ENCODE data around the gene SERPINA4. TPM values are rescaled to one million over a fixed set of nuclear protein-coding genes. Genes with fewer than 3 reads are reported as not detected.

The SERPINA4 gene
- total and polyA plus RNA-seq, 2 donors (not counting 3 experiments of a cell fraction or from before 2014, with no cell fraction given): not detected

GRCh38 chr14:94568186-94568585 is 6.9 kb downstream of the SERPINA4 start:
- Histone ChIP-seq H4K20me1 (replicated peaks; ENCODE audit: control insufficient read depth, extremely low read depth, insufficient read depth, low read length) (no peaks in the 10 kb centered on the region), H3K79me2 (ENCODE audit: control insufficient read depth, insufficient read depth, low read length) (no peaks in the 10 kb centered on the region), H3K9ac (replicated peaks; ENCODE audit: extremely low read depth, insufficient read depth, low read length) (no peak overlapping the region), H3K4me2 (ENCODE audit: insufficient read depth, low read length) (no peak overlapping the region), H3K4me3 (replicated peaks in 1 of 3; ENCODE audit: insufficient read depth in 1 of 3, low read depth in 1 of 3, low read length in 3 of 3) (no peak overlapping the region), H3K4me1 (ENCODE audit: control insufficient read depth, extremely low read depth, insufficient read depth, low read length) (no peaks in the 10 kb centered on the region), H3K27me3 (ENCODE audit: control insufficient read depth in 2 of 2, insufficient read depth in 2 of 2, low read length in 2 of 2) (no peaks in the 10 kb centered on the region), H3K36me3 (ENCODE audit: control insufficient read depth in 2 of 2, extremely low read depth in 1 of 2, insufficient read depth in 2 of 2, low read length in 2 of 2) (no peaks in the 10 kb centered on the region), H3K9me1 (replicated peaks; ENCODE audit: control insufficient read depth, extremely low read depth, insufficient read depth, low read length) (no peaks in the 10 kb centered on the region), H2AFZ (ENCODE audit: low read depth, low read length) (no peak overlapping the region), H3K9me3 (replicated peaks; ENCODE audit: control insufficient read depth, insufficient read depth, low read length) (no peaks in the 10 kb centered on the region), H3K27ac (ENCODE audit: insufficient read depth, low read depth, low read length) (no peak overlapping the region)
- DNase-seq (ENCODE audit: low read depth, low spot score): no peak
- intact Hi-C loops (cut with micrococcal nuclease): no loop called here
- ChIA-PET CTCF (no interaction called here), POLR2A (no interaction called here)
- BruUV-seq (replicated peaks): no TSS peak
- dilution Hi-C loops (cut with MboI; ENCODE audit: extremely low pct_ligation_motif_present, low sequenced_read_pairs): no loop called here
- FAIRE-seq: no peak
- TF ChIP-seq MYC (IDR thresholded peaks at IDR 0.05; ENCODE audit: low read depth, low read length): no peak
- no peak for TF ChIP-seq FOS (IDR thresholded peaks at IDR 0.05; ENCODE audit: borderline replicate concordance, insufficient read depth, low read length)
- TF ChIP-seq EZH2 (IDR thresholded peaks at IDR 0.05; ENCODE audit: borderline replicate concordance, low read depth, low read length, severe bottlenecking): no peak
- no peak for TF ChIP-seq JUN (IDR thresholded peaks at IDR 0.05; ENCODE audit: borderline replicate concordance, insufficient read depth, insufficient read length, low read depth)
- no peak for TF ChIP-seq GATA2 (IDR thresholded peaks at IDR 0.05; ENCODE audit: insufficient read depth, insufficient read length, low read depth, low read length)
- TF ChIP-seq POLR2A (IDR thresholded peaks at IDR 0.05; ENCODE audit: low read depth, low read length): no peak
- no peak for TF ChIP-seq POLR2AphosphoS5 (IDR thresholded peaks at IDR 0.05; ENCODE audit: insufficient read depth, low read depth, low read length)
- no peak for TF ChIP-seq CTCF (IDR thresholded peaks at IDR 0.05; ENCODE audit: extremely low read depth in 1 of 2, insufficient read depth in 1 of 2, low read depth in 1 of 2, low read length in 2 of 2)
- TF ChIP-seq MAX (IDR thresholded peaks at IDR 0.05; ENCODE audit: insufficient read depth, insufficient read length): no peak

Measured in endothelial cell of umbilical vein (primary cell).